SH-SY5Y (cell line): ENCODE data around the gene TMC7.

Experiments used
- GATA2 ChIP-seq: IDR thresholded peaks from 2 replicates; pipeline ENCODE4 v1.6.1; 2011; ENCODE audit warnings: mild to moderate bottlenecking, low read depth, low read length
- GATA3 ChIP-seq: IDR thresholded peaks from 2 replicates; pipeline ENCODE4 v1.6.1; 2011; ENCODE audit warnings: low read depth, mild to moderate bottlenecking, low read length, moderate library complexity

The TMC7 gene

GRCh38 chr16:19093631-19094541 is 110.2 kb downstream of the TMC7 start:
- TF ChIP-seq GATA2 = no peak
- no peak for TF ChIP-seq GATA3

GRCh38 chr16:19094542-19095365 is 111.0 kb downstream of the TMC7 start:
- TF ChIP-seq GATA2 (no peak), GATA3 (no peak)

GRCh38 chr16:19095654-19096053 is 111.9 kb downstream of the TMC7 start:
- no peak for TF ChIP-seq GATA3

GRCh38 chr16:19098173-19098572 is 114.4 kb downstream of the TMC7 start:
- TF ChIP-seq GATA3 (no peak), GATA2 (no peak)

- TF ChIP-seq GATA3 = no peak
- no peak for TF ChIP-seq GATA2
Observed at GRCh38 chr16:19102187-19102872, 118.6 kb downstream of the TMC7 start.

GRCh38 chr16:19104607-19105006 is 120.9 kb downstream of the TMC7 start:
- no peak for TF ChIP-seq GATA2
- no peak for TF ChIP-seq GATA3

- TF ChIP-seq GATA3 (no peak), GATA2 (no peak)
Observed at GRCh38 chr16:19105131-19105530, 121.4 kb downstream of the TMC7 start.

- no peak for TF ChIP-seq GATA3
- no peak for TF ChIP-seq GATA2
Observed at GRCh38 chr16:19105891-19106624, 122.3 kb downstream of the TMC7 start.

GRCh38 chr16:19106625-19107020 is 122.9 kb downstream of the TMC7 start:
- TF ChIP-seq GATA2 (no peak), GATA3 (no peak)

- TF ChIP-seq GATA3 (no peak), GATA2 (no peak)
Observed at GRCh38 chr16:19108409-19109287, 124.9 kb downstream of the TMC7 start.

- TF ChIP-seq GATA3 = no peak
- no peak for TF ChIP-seq GATA2
Observed at GRCh38 chr16:19109288-19109664, 125.5 kb downstream of the TMC7 start.

- TF ChIP-seq GATA3 (no peak), GATA2 (no peak)
Observed at GRCh38 chr16:19110537-19111360, 127.0 kb downstream of the TMC7 start.

GRCh38 chr16:19112099-19112407 is 128.3 kb downstream of the TMC7 start:
- TF ChIP-seq GATA3 (no peak), GATA2 (no peak)
